Fibroblast of villous mesenchyme (primary cell): Measurements from ENCODE around the gene HEPN1. TPM values are rescaled to one million over a fixed set of nuclear protein-coding genes. Genes with fewer than 3 reads are reported as not detected.

Experiments
- DNase-seq: peaks from one replicate; pipeline ENCODE4 v3.0.0-alpha.2; 2010; ENCODE audit warnings: low read depth
- H3K4me3 ChIP-seq: 2 replicates; pipeline ENCODE4 v1.5.1; 2011; ENCODE audit warnings: low read depth, mild to moderate bottlenecking, low read length
- total RNA-seq: library from RNA; depleted of rRNA; stranded (reverse); fragments of >200 nt; gene quantifications from 2 replicates; pipeline ENCODE4 v1.2.3, GENCODE V29; 2012
- TF ChIP-seq, protein P1 (sequence below): IDR thresholded peaks from 2 replicates; pipeline ENCODE4 v1.5.1; 2012; ENCODE audit warnings: low read depth, mild to moderate bottlenecking, low read length; ENCODE audit not compliant: insufficient read depth

The HEPN1 gene
- total RNA-seq, 1 donor = not detected

GRCh38 chr11:124884869-124885479 lies 34.1 kb upstream of the HEPN1 start:
- TF ChIP-seq, protein P1, sequence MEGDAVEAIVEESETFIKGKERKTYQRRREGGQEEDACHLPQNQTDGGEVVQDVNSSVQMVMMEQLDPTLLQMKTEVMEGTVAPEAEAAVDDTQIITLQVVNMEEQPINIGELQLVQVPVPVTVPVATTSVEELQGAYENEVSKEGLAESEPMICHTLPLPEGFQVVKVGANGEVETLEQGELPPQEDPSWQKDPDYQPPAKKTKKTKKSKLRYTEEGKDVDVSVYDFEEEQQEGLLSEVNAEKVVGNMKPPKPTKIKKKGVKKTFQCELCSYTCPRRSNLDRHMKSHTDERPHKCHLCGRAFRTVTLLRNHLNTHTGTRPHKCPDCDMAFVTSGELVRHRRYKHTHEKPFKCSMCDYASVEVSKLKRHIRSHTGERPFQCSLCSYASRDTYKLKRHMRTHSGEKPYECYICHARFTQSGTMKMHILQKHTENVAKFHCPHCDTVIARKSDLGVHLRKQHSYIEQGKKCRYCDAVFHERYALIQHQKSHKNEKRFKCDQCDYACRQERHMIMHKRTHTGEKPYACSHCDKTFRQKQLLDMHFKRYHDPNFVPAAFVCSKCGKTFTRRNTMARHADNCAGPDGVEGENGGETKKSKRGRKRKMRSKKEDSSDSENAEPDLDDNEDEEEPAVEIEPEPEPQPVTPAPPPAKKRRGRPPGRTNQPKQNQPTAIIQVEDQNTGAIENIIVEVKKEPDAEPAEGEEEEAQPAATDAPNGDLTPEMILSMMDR = no peak
- no peak overlapping the region for H3K4me3 ChIP-seq
- no peak for DNase-seq

DNA sequence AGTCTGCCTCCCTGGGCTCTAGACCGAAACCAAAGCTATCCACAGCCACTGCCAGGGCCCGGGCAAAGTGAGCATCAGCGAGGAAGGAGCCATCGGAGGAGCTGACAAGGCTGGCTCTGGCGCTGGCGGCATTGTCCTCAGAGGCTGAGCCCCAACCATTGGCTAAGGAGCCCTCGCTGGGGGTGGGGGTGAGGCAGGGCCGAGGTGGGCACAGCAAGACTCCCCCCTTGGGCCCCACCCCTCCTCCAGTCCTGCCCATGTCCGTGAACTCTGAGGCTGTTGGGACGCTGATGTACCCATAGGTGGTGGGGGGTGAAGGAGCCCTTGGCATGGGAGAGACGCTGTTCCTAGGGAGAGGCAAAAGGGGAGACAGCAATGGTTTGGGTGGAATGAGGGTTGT lies 32.6 kb upstream of the HEPN1 start:
- DNase-seq = no peak
- TF ChIP-seq, protein P1 = no peak
- H3K4me3 ChIP-seq = no peak overlapping the region

- no peak for DNase-seq
- TF ChIP-seq, protein P1 = no peak
- no peak overlapping the region for H3K4me3 ChIP-seq
These were observed 31.9 kb upstream of the HEPN1 start for GRCh38 chr11:124886978-124887666.

- DNase-seq = no peak
- no peak overlapping the region for H3K4me3 ChIP-seq
- TF ChIP-seq, protein P1 = no peak
These were observed 31.4 kb upstream of the HEPN1 start for GRCh38 chr11:124887667-124888013.

GRCh38 chr11:124889191-124890091 lies 29.6 kb upstream of the HEPN1 start:
- H3K4me3 ChIP-seq = no peak overlapping the region
- DNase-seq = no peak
- TF ChIP-seq, protein P1 = no peak

- TF ChIP-seq, protein P1 = no peak
- no peak overlapping the region for H3K4me3 ChIP-seq
- no peak for DNase-seq
These were observed 28.9 kb upstream of the HEPN1 start for GRCh38 chr11:124890151-124890550.
